Measurements from ENCODE around the gene TFCP2. TPM values are rescaled to one million over a fixed set of nuclear protein-coding genes. Genes with fewer than 3 reads are reported as not detected.
A peak's percentile ranks its signal among the peaks of the same experiment; 100 is the strongest.
"Not testable (repeated sequence)": the region's sequence is repeated elsewhere in the genome, so short reads cannot be mapped to it uniquely, and the experiment has no call there.

Gene TFCP2
- 10 to 100 TPM; 19.3 to 30.9 (median 25.5) TPM for total RNA-seq
- polyA plus RNA-seq: 10 to 100 TPM in 1 of 2 donors, 1 to 10 TPM in 1; 8.7 to 12.0 TPM
- long read RNA-seq, donor 1, transcript TFCP2-201 (15 exons, 3,546 nt): major isoform, 6 of 11 reads
- long read RNA-seq, donor 1, partial matches to known transcripts: 1 of 11 reads
- long read RNA-seq, donor 1, other reads (novel, unspliced or antisense): 4 of 11 reads
- long read RNA-seq, donor 2, transcript TFCP2-201 (15 exons, 3,546 nt): major isoform, 7 of 9 reads
- long read RNA-seq, donor 2, partial matches to known transcripts: 0 of 9 reads
- long read RNA-seq, donor 2, other reads (novel, unspliced or antisense): 2 of 9 reads
- long read RNA-seq, donor 3, transcript TFCP2-201 (15 exons, 3,546 nt): major isoform, 8 of 11 reads
- long read RNA-seq, donor 3, partial matches to known transcripts: 0 of 11 reads
- long read RNA-seq, donor 3, other reads (novel, unspliced or antisense): 3 of 11 reads

DNA sequence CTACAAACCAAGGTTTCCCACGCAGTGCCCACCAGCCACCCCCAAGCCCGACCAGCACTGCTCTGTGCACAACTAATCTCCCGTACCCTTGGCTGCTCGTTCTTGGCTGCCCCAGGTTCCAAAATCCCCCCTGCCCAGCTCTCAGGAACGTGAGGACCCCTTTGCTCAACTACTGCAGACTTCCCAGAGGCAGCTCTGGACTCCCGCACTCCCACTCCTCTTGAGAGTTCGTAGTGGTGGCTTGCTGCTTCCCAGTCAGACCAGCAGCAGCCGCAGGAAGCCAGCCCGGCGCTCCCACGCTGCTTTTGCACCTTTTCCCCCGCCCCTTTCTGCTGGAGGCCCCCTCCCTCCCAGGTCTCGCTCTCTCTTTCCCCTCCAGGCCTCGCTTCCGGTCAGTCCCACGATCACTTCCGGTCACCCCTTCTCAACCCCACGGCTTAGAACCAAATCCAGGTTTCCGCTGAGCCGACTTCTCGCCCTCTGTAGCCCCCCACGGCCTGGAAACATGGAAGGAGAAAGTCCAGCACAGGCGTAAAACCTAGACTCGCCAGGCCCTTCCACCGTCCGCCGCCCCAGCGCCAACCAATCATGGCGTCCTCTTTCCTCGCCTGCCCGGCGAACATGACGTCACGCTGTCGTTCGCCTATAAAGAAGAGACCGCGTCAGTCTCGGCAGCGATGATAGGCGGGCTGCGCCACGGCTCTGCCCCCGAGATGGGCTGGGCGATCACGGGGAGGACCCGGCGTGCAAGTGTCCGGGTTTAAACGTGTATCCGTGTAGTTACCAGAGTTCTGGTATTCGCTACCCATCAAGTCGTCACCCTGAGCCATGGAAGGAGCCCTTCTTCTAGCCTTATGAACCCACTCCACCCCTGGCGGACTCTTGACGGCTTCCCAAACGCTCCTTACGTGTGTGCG is at the start of gene TFCP2:
TSS of gene TFCP2 (minus strand) at position 621 of the 917 bp plus-strand sequence. CDS start 713 bp downstream, outside the sequence.
- Histone ChIP-seq H3K27ac (peak within 1 kb of the TSS; percentile 89 to 99 (median 96)), H3K27me3 (no peaks in the 10 kb centered on the region), H3K4me3 (peak within 1 kb of the TSS; percentile 64 to 91 (median 76)), H3K36me3 (peaks cover 0 to 3% (median 0%) of the 10 kb centered on the region in 9 donors), H3K9me3 (no peaks in the 10 kb centered on the region), H3K4me1 (peaks cover 3 to 33% (median 25%) of the 10 kb centered on the region in 9 donors)
- TF ChIP-seq CTCF (IDR thresholded peaks at IDR 0.05): peak in 1 of 9 donors; percentile 4
- DNase-seq (peak; percentile 96 to 97), ATAC-seq (peak; percentile 98 to 100 (median 99))
- WGBS, 2 donors: 1 to 3% methylated on average over 58 of the region's 58 CpGs
- intact Hi-C loops (cut with DNase I): loop anchor here in 4 of 10 donors (1.0 to 5.0 kb wide), 4 partner anchors 45 to 80 kb away; partner anchors contain the start of genes DAZAP2 (in 3 of the 4) and POU6F1 (in 2 of the 4)

- WGBS, 2 donors: 45 to 50% methylated on average over 7 of the region's 7 CpGs
- H3K36me3 ChIP-seq: no peaks in the 10 kb centered on the region
- no peak for ATAC-seq
- intact Hi-C loops (cut with DNase I): no loop called here
- DNase-seq: no peak
- no peak overlapping the region for H3K4me3 ChIP-seq
- H3K27ac ChIP-seq: no peak overlapping the region
- peaks cover 6 to 16% (median 12%) of the 10 kb centered on the region in 9 donors for H3K4me1 ChIP-seq
- no peak for TF ChIP-seq CTCF (IDR thresholded peaks at IDR 0.05)
- no peaks in the 10 kb centered on the region for H3K27me3 ChIP-seq
- H3K9me3 ChIP-seq: no peaks in the 10 kb centered on the region
Measured at GRCh38 chr12:51222461-51222860, 49.5 kb upstream of the TFCP2 start.

GRCh38 chr12:51219857-51220256 is 46.9 kb upstream of the TFCP2 start:
- not testable (repeated sequence) for H3K27ac ChIP-seq, H3K9me3 ChIP-seq, ATAC-seq, H3K27me3 ChIP-seq, H3K4me3 ChIP-seq, DNase-seq, H3K36me3 ChIP-seq
- WGBS, 2 donors: 83 to 91% methylated on average over 12 of the region's 12 CpGs
- intact Hi-C loops (cut with DNase I): loop anchor here in 6 of 10 donors (2.0 to 5.0 kb wide), 5 partner anchors 19 to 173 kb away; partner anchors contain the start of genes DAZAP2 (in 2 of the 6), TFCP2 (in 2 of the 6) and LETMD1 (in 1 of the 6)
- H3K4me1 ChIP-seq: peaks cover 6 to 26% (median 19%) of the 10 kb centered on the region in 9 donors

GRCh38 chr12:51219322-51219721 is 46.4 kb upstream of the TFCP2 start:
- H3K27ac ChIP-seq: peak overlapping the region in 7 of 10 donors; percentile 90 to 97 (median 96)
- no peak for DNase-seq
- no peak for ATAC-seq
- 82 to 87% methylated on average over 5 of the region's 5 CpGs for WGBS, 2 donors
- no peaks in the 10 kb centered on the region for H3K9me3 ChIP-seq
- H3K27me3 ChIP-seq: no peaks in the 10 kb centered on the region
- H3K4me1 ChIP-seq: peaks cover 6 to 26% (median 19%) of the 10 kb centered on the region in 9 donors
- no peaks in the 10 kb centered on the region for H3K36me3 ChIP-seq
- H3K4me3 ChIP-seq: peak overlapping the region in 1 of 10 donors; percentile 98
- intact Hi-C loops (cut with DNase I): loop anchor here in 6 of 10 donors (2.0 to 5.0 kb wide), 5 partner anchors 19 to 172 kb away; partner anchors contain the start of genes DAZAP2 (in 2 of the 6), TFCP2 (in 2 of the 6) and LETMD1 (in 1 of the 6)
- no peak for TF ChIP-seq CTCF (IDR thresholded peaks at IDR 0.05)

All from heart right ventricle (tissue), 16 donors.